GM19035 (cell line): ENCODE results near the gene SH3BGRL3.

Experiments used
- ATAC-seq: cut with Tn5 transposase; IDR thresholded peaks from one replicate; pipeline ENCODE4 v1.9.1; 2021; ENCODE audit not compliant: unreplicated experiment

The SH3BGRL3 gene

GRCh38 chr1:26277261-26277661 lies 2.6 kb upstream of the SH3BGRL3 start:
- no peak for ATAC-seq

GRCh38 chr1:26277719-26278118 lies 2.2 kb upstream of the SH3BGRL3 start:
- no peak for ATAC-seq

- no peak for ATAC-seq
Observed at GRCh38 chr1:26278303-26278702, 1.6 kb upstream of the SH3BGRL3 start.

GRCh38 chr1:26278724-26279455 lies 996 bp upstream of the SH3BGRL3 start:
- ATAC-seq, result no peak

DNA sequence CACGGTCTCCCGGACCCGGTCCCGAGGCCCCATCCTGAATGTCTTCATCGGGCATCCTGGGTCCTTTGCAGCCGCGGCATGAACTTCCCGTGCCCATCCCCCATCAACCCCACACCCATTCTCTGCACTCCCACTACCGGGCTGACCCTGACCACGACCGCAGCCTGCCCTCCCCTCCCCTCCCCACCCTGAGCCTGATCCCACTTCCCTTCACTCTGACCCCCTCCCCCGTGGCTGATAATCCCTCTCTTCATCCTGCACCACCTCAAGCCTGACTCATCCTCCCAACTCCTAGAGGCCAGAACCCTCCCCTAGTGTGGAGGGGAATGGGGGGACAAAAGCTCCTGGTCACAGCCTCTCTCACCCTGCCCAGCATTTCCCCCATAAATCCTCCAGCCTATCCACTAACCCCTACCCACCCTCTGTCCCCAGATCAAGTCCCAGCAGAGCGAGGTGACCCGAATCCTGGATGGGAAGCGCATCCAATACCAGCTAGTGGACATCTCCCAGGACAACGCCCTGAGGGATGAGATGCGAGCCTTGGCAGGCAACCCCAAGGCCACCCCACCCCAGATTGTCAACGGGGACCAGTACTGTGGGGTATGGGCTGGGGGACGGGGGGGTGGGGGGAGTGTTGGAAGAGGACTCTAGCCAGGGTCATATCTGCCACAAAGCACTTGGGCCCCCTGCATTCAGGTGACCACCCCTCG lies 602 bp downstream of the SH3BGRL3 start:
- peak; percentile 23 for ATAC-seq

GRCh38 chr1:26281091-26281958 lies 1.4 kb downstream of the SH3BGRL3 start:
- ATAC-seq, result no peak

DNA sequence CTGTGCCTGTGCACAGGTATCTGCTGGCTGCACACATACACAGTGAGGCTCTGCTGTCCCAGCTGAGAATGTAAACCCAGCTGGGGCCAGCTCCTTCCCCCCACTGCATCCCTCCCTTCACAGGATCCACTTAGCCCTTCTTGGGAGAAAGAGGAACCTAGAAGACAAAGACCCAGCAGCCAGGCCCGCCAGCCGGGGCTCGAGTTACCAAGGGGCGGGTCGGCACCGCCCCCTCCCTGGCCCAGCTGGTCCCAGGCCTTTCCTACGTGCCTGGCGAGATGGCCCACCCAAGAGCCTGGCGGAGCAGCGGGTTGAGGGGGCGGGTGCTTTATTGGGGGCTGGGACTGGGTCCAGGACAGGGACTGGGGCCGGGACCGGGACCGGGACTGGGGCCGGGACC lies 2.1 kb downstream of the SH3BGRL3 start:
- no peak for ATAC-seq

DNA sequence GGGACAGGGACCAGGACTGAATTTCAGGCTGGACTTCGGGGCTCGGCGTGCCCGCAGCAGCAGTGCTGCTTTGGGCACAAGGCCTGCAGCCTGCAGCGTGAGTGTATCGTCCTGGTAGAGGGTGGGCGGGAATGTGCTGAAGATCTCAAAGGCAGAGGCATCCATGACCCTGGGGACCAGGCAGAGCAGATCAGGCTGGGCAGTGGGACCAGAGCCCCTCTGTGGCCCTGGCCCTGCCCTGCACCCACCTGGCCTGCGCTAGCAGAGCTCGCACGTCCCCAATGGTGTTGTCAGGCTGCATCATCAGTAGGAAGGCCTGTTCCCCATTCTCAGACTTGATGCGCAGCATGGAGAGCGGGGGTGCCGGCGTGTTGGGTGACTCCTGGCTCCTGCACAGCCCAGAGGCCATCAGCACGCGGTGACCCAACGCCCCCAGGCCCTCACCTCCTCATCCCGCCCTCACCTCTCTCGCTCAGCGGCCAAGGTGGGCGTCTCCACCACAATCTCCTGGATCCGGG lies 2.6 kb downstream of the SH3BGRL3 start:
- ATAC-seq, result no peak

- no peak for ATAC-seq
Observed at GRCh38 chr1:26283279-26283853, 3.5 kb downstream of the SH3BGRL3 start.

- no peak for ATAC-seq
Observed at GRCh38 chr1:26283871-26284596, 4.1 kb downstream of the SH3BGRL3 start.

DNA sequence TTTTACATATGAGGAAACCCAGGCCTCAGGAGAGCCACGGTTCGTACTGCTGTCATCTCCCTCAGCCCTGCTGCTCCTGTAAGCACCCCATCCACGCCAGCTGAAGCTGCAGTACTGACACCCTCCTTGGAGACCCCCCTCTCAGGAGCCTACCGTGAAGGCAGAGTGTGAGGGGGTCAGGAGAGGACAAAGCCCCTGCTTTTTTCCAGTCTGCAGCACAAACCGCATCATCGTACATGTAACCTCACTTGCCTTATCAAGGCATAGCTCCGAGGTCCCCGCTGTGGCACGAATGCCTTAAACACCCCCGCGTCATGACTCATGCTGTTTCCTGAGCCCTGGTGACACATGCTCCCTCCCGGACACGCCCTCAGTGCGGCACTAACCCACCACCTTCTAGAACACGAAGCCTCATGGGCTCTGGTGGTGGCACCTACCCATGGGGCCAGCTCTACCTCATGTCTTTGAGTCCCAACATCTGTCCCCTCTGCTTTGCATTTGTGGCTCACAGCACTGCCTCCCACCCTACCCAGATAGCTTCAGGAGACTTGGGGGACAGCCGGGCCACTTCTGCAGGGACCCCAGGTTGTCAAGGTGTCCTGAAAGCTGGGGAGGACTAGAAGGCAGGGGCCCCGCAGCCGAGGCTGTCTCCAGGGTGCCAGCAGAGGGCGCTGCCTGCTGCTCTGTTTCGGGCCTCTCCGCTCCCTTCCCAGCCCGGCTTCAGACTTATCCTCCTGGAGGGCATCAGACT lies 4.9 kb downstream of the SH3BGRL3 start:
- no peak for ATAC-seq

DNA sequence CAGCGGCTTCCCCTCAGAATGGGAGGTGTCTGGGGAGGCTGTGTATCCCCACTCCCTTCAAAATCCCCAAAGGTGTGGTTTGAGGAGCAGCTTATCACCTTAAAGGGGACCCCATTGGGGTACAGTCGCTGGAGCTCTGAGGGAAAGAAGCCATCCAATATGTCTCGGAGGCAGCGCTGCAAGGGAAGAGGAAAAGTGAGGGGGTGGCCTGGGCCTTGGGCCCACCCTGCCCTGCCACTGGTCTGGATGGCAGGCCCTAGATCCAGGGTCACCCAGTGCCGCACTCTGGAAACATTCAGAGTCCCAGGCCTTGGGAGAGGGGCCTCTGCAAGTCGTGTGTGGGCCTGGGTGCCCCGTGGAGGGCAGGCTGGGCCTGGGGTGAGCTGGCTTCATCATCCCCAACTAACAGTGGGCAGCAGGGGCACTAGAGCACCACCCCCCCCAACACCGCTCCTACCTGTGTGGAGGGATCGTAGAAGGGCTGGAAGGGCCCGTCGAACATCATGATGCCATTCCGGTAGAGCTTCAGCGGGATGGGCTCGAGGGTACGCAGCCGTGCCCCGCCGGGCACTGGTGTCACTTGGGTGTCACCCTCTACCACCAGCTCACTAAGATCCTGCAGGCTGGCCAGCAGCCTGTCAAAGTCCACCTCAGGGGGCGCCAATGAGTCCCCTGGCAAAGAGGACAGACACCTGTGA lies 5.6 kb downstream of the SH3BGRL3 start:
- no peak for ATAC-seq

- no peak for ATAC-seq
Observed at GRCh38 chr1:26286064-26286416, 6.2 kb downstream of the SH3BGRL3 start.

- no peak for ATAC-seq
Observed at GRCh38 chr1:26287033-26287711, 7.3 kb downstream of the SH3BGRL3 start.

GRCh38 chr1:26287811-26288210 lies 7.9 kb downstream of the SH3BGRL3 start:
- no peak for ATAC-seq

DNA sequence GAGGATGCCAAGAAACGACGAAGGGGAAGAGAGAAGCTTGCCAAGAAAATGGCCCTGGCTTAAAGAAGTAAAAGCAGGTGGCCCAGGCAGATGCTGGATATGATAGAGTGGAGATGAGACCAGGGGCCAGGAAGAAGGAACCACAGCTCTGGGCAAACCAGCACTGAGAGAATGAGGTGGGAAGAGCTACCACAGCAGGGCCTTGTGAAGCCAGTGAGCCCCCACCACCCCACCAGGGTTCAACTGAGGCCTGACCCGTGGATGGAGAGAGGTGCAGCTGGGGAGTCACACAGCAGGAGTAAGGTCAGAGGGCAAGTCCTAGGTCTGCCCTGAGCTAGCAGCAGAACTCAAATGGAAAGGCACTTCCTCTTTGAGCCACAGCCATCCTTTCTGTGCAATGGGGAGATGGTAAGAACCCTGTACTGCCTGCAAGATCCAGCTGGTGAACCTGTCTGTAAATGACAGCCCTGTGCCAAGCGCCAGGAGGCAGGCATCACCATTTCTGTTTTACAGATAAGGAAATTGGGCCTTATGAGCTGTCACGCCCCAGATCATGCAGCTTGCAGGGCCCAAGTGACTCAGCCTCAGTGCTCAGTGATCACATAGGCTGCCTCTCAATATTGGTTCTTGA lies 8.5 kb downstream of the SH3BGRL3 start:
- no peak for ATAC-seq

- ATAC-seq, result no peak
Observed at GRCh38 chr1:26289158-26290059, 9.5 kb downstream of the SH3BGRL3 start.
